IPS-NIHi11 (cell line): ENCODE results near the gene MIGA2.
"Not testable (repeated sequence)": the region's sequence is repeated elsewhere in the genome, so short reads cannot be mapped to it uniquely, and the experiment has no call there.

Experiments
- DNase-seq: peaks from one replicate; pipeline ENCODE4 v3.0.0; 2012; ENCODE audit warnings: mixed read lengths, low spot score

MIGA2 gene

DNA sequence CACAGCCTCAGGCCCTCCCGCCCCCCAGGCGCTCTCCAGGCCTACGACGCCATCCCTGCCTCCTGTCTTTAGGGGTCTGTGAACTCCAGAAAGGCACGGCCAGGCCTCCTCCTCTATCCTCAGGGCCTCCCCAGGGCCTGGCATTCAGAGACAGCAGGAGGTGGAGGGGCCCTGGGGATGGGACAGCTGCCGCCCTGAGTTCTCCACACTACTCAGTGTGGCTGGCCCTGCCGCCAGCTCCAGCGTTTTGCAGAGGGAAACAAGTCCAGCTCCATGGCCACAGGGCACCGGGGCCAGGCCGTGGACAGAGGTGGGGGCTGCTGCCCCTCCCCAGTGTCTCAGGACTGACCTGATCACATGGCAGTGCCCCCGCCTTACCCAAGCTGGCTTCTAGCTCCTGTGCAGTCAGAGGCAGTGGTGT lies 24.7 kb upstream of the MIGA2 start:
- DNase-seq: no peak

DNA sequence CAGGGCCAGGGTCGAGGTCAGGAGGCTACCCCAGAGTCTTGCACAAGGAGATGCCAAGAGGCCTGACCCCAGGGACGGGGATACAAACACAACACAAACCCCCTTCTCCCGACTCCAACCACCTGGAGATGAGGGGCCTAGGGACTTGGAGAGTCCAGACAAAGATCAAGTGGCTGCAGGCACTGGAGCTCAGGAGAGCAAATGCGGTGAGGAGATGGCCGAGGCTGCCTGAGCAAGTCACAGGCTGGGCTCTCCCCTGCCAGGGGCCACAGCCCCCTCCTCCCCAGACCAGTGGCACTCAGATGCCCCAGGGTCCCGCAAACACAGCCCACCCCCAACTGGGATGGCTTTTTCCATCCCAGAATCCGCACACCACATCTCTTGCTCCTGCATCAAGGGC lies 24.1 kb upstream of the MIGA2 start:
- no peak for DNase-seq

DNA sequence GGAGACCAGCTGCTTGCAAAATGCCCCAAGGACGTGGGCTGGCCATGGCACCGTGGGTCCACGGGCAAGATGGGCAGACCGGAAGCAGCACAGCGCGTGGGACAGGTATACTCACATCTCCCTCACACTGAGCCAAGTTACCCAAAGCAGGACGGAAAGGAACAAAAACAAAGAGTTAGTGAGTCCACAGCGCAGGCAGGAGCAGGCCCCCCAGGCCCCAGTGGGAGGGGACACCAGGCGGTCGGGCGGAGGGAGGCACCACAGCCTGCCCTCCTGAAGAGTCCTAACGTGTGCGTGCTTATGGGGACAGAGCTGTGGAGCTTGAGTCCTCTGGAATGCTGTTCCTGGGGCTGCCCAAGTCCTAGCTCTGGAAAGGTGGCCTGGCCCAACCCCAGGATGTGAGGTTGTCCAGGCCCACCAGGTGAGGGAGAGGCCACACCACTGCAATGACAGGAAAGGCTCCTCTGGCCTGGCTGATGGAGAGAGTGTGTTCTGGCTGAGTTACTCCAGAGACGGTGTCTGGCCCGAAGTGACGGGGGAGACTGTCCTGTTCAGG lies 23.5 kb upstream of the MIGA2 start:
- no peak for DNase-seq

DNA sequence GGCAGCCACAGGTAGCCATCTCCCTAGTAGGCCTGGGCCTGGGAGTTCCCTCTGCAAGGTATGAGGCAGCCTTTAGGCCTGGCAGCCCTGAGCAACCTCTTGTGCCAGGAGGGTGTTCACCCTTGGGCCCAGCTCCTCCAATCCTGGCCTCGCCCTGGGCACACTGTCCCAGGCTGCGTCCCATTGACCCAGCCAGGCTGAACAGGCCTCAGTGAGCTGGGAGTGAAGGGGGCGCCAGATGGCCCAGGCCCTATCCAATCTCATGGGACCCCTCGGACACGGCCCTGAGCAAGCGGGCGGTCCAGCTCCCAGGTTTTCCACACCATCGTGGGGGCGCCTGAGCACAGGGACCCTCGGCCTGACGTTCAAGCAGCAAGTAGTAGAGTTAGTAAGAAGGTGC lies 22.8 kb upstream of the MIGA2 start:
- no peak for DNase-seq

DNA sequence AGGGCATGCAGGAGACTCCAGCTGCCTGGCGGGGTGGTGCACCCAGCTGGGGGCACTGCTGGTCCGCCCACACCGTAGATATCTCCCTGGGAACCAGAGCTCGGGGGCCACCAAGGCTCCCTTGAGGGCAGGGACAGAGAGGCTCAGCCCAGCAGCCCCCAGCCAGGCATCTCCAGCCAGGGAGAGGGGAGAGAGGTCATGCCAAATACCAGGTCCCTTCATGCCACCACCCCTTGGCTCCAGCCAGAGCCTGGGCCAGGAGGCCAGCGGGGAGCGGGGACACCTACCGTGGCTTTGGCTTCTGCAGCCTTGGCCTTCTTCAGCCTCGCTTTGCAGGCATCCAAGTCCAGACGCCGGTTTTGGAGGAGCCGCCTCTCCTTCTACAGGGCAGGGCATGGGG lies 22.3 kb upstream of the MIGA2 start:
- no peak for DNase-seq

DNA sequence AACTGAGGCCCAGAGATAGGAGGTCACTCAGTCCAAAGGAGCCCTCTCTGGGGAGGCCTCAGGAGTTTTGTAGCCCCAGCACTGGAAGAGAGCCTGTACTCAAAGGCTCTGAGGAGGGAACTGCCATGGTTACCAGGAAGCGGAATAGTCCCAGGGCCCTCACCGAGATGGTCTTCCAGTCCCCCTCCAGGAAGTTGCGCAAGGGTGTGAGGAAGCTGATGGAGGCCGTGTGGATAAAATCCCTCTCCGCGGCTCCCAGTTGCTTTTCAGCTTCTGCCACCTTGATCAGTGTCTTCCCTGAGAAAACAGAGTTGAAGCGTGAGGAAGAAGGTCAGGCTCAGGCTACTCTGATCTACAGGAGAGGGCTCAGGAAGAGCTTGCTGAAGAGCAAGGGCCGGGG lies 21.8 kb upstream of the MIGA2 start:
- no peak for DNase-seq

DNA sequence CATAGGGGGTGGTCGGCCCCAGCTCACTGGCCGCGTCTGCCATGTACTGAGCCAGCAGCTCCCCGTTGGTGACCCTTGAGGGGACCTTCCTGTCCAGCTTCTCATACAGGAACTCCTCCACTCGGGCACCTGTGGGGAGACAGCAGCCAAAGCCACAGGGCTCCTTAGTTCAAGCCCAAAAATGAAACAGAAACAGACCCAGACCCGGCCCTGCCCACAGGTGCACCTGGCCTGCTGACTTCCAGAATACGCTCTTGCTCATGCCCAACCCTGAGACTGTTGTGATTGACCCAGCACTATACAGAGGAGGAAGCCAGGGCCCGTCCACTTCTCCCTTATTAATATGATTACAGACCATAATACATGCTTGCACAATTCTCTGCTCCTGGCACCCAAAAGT lies 15.3 kb upstream of the MIGA2 start:
- no peak for DNase-seq

DNA sequence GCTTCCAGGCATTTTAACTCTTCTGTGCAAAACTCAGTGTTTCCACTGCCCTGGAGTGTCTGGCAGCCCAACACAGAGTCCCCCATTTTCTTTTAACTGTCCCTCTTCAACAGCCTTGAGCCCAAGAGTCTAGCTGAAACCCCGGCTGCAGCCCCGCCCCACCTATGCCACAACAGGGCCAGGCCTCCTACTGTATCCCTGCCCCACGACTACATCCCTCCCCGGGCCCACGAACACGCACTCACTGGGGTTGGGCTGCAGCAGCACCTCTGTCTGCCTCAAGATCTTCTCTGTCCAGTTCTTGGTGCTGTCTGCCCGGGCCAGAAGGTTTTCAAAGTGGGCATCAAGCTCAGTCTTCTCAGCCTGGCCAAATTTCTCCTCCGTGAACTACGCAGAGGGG lies 14.4 kb upstream of the MIGA2 start:
- DNase-seq: no peak

DNA sequence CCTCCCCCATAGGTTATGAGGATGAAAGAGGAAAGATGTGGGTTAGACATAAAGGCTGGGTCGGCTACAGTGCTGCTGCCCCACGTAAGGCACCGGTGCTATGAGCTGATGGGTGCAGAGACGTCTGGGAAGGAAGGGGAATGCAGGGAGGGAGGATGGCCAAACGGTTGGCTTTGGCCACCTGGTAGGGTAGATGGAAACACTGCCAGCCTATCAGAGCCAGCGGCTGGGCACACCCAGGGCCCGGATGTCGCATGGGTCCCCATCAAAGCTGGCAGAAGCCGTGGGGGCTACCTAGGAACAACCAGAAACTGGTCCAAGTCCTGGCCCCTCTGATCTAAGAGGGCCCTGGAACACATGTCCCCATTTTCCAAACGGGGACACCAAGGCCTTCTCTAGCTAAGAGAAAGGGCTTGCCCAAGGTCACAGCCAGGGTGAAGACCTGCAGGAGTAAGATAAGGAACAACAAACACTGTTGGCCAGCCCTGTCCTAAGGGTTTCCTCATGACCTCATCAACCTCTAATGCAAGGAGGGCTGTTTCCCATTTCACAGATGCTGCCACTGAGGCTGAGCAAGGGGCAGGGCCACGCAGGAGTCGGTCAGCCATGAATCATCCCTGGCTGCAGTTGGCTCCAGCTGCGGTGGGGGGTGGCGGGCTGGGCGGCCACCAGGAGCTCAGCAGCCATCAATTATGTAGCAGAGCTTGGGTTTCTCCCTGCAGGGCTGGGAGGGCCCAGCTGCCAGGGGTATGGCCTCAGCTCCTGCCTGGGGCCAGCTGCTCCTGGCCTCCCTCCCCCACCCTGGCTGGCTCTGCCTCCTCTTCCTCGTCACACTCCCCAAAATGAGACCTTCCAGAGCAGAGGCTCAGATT lies 13.2 kb upstream of the MIGA2 start:
- DNase-seq: peak; percentile 71

DNA sequence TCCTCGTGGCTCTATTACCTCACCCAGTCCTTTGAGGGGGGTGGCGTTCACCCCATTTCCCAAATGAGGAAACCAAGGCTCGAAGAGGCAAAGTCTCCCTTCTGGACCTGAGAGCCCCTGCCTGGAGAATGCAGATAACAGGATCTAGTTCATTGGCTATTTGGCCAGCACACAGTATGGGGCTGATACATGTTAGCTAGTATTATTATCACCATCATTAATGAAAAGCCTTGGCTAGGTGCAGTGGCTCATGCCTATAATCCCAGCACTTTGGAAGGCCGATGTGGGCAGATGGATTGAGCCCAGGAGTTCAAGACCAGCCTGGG lies 12.6 kb upstream of the MIGA2 start:
- no peak for DNase-seq

DNA sequence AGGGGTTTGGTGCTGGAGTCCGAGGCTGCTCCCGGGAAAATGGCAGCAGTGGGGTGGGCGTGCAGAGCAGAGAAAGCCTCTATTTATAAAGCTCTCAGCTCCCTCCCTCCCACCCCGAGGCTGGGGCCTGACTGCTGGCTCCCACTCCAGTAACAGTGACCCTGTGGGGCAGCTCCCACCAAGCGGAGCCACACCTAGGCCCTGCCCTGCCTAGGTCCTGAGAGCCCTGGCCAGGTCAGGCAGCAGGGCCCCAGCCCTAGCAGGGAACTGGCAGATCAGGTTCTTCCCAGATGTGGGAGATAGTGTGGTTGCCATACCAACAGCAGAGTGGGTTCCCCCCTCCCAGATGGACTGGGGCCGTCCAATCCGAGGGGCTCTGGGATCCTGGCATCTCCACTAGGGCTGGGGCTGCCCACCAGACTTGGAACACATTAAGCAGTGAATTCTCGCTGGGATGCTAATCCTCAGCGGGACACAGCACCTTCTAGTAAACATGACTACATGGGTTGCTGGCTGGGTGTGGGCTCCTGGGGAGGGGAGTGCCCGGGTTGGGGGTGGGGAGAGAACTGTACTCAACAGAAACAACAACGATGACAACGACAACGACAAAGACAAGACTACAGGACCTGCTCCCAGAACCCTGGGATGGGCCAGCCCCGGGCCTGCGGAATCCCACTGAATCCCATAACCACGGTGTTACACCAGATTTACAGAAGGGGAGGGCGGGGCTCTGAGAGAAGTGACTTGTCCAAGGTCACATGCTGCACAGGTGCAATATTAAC lies 9.8 kb upstream of the MIGA2 start:
- peak; percentile 70 for DNase-seq

DNA sequence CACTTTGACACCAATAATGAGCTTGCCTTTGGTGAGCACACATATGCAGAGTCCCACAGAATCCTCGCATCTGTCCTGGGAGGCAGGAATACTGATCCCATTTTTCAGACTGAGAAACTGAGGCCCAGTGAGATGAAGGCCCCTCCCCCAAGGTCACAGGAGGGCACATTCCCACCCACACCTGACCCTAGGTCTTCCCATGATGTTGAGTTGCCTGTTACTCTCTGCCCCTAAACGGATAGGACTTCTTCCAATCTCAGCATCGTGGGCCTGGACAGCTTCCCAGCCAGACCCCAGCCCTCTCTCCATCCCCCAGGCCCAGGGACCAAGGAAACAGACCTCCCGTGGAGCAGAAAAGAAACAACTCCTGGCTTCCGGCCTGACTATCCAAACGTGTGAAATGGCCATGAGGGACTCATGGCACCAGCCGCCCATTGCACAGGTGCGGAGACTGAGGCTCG lies 9.2 kb upstream of the MIGA2 start:
- DNase-seq: no peak

DNA sequence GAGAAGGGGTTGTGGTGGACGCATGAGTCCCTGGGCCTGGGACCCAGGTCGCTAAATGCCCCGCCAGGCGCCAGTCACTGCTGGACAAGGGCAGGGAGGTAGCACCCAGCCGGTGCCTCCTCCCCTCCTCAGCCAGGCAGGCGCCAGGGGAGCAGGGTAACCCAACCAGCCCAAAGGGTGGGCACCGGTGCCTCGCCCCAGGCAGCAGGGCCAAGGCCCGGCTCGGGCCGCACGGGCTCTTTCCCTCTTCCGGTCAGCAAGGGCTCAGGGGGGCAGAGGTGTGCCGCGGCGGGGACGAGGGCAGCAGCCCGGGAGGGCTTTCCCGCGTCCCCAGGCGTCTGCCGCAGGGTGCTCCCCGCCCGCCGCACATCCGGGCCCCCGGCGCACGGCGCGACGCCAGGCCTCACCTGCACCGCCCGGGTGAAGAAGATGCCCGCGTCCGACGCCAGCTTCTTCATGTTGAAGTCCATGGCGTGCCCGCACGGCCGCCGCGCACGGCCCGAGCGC lies 8.7 kb upstream of the MIGA2 start:
- DNase-seq: peak; percentile 72

DNA sequence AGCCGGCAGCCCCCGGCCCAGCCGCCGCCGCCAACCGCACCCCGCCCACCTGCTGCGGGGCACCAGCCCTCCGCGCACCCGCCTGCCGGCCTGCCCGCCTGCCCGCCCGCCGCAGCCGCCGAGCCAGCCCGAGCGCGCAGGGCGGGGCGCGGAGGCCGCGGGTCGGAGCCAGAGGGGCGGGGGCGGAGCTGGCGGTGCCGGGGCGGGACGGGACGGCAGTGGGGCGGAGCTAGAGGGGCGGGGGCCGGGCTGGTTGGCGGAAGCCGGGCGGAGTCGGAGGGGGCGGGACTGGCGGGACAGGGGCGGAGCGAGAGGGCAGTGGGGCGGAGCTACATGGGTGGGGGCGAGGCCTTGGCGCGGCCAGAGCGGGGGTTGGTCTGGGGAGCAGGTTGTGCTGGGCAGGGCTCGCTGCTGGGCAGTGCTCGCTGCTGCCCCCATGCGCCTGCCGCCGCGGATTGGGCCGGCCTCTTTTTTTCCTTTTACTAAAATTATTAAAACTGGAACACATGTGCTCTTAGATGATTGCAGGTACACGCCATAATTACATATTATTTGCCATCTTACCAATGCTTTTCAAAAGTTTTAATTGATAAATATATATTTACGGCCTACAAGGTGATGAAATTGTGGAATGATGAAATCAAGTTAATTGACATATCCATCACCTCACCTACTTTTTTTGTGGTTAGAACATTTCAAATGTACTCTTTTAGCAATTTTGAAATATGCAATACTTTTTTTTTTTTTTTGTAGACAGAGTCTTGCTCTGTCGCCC lies 8.0 kb upstream of the MIGA2 start, which contains the start of gene SH3GLB2:
SH3GLB2 (minus strand) TSS at position 140 of the 775 bp plus-strand sequence. CDS start 177 bp downstream, outside the sequence.
- peak; percentile 96 for DNase-seq

DNA sequence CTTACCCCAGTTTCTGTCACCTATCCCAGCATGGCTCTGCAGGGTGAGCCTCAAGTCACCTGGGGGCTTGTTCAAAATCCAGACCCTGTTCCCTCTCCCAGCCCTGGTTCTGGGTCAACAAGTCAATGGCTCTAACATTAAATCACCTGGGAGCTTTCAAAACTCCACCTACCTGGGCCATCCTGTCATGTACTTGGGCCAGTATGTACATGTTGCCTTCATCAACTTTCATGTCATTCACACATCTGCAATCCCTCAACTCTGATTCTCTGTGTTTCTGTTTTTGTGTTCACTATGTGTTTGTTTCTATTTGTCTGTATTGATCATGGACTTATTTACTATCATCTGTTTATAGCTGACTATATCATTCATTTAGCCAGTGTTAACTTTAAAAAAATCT lies 6.2 kb upstream of the MIGA2 start:
- no peak for DNase-seq

DNA sequence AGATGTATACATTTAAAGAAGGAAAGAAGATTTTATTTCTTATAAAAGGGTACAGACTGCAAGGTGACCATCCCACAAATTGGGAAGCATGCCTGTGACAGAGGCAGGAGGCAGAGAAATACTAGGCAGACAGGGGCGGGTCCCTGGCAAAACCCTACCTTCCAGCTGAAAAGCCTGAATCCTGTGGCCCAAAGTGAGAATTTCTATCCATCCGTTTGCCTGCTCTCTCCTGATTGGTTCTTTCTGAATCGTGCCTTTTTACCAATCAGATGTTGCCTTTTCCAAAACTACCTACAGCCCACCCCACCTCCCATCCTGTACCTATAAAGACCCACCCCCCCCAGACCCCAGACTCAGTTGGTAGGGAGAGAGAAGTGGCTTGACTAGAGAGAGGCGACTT lies 4.9 kb upstream of the MIGA2 start:
- DNase-seq: peak; percentile 6

DNA sequence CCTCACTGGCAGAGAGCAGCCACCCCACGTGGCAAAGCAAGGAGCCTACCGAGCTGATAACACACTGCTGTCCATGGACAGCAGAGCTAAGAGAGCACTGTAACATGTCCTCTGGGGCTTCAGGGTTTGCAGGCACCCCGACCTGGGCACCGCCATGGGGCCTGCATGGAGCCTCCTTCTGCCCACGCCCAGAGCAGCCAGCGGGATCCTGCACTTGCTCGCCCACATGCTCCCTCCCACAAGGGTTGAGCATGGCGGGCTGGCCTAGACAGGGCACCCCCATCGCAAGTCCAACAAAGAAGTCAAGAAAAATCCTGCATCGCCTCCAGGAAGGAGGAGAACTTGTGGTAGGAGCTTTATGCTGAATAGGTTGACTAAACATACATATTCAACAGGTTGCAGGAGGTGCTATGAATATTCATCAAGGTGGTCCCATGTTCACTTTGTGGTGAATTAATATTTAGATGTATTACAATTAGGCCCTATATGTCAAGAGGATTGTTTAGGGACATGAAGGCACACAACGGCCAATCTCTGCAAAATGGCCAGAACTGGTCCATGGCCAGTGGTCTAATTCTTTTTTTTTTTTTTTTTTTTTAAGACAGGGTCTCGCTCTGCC lies 3.8 kb upstream of the MIGA2 start:
- DNase-seq: no peak

DNA sequence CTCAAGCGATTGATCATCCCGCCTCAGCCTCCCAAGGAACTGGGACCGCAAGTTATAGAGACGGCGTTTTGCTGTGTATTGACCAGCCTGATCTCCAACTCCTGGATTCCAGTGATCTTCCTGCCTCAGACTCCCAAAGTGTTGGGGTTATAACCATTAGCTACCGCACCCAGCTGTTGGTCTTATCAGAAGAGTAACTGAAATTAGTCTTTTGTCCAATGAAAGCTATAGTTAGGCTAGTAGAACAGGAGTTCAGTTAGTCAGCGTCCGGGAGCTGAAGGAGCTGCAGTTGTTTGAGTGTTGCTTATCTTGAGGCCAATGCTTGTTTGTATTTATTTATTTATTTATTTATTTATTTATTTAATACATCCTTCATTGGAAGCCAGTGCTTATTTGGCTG lies 3.2 kb upstream of the MIGA2 start:
- DNase-seq: no peak

DNA sequence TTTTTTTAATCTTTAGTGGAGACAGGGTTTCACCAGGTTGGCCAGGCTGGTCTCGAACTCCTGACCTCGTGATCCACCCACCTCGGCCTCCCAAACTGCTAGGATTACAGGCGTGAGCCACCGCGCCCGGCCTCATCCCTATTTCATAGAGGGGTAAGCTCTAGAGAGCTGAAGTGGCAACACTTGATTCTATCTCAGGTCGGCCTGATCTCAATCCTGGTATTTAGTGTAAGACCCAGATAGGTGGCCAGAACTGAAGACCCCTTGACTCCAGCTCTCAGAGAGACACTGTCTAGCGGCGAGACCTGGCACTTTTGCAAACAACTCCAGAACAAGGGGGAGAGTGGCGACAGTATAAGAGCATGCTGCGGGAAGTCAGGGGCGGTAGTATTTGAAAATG lies 588 bp upstream of the MIGA2 start:
- DNase-seq: not testable (repeated sequence)

DNA sequence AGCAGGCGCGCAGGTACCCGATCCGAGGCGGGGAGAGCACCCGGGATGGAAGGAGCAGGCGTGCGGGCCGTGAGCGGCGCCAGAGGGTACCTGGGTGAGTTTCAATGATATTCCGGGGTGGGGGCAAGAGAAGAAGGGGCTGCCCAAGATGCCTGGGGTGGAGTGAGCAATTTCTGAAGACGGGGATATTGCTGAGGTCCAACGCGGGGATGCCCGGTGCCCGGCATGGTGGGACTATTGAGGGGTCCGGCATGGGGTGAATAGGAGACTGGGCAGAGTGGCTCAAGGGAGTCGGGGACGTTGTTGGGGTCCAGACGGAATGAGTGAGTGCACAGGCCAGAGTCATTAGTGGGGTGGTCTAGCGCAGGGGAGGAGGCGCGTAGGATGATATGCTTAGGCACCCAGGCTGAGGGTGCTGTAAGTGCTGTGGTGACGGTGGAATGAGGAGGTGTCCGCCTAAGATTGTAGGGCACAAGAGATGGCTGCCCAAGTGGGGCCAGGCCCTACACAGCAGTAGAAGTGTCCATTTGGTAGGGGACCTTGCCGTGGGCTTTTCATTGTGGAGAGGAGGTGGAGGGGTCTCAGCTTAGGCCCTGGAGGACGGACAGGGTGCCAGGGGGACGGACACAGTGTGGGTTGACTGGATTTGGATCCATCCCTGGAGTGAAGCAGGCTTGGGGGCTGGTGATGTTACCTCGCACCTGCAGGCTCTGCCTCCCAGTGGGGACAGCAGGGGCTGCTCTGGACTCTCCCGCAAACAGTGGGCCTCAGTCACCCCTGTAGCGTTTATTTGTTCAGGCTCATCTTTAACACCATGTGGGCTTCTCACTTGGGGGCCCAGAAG lies 719 bp downstream of the MIGA2 start:
- no peak for DNase-seq

DNA sequence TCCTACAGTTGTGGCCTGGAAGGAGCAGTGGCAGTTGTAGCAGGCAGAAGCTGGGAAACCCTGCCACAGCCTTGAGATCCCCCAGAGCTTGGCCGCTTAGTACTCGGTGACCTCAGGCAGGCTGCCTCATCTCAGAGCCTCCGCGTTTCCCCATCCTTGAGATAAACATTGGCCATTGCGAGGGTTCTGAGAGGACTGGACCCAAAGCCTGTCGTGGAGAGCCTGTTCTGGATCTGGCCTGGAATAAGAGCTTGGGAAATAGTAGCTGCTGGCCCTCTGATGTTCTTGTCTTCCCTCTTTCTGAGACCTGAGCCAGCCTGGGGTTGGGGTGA lies 1.3 kb downstream of the MIGA2 start:
- no peak for DNase-seq
